ENCODE measurements around the gene BCR.

BCR gene

DNA sequence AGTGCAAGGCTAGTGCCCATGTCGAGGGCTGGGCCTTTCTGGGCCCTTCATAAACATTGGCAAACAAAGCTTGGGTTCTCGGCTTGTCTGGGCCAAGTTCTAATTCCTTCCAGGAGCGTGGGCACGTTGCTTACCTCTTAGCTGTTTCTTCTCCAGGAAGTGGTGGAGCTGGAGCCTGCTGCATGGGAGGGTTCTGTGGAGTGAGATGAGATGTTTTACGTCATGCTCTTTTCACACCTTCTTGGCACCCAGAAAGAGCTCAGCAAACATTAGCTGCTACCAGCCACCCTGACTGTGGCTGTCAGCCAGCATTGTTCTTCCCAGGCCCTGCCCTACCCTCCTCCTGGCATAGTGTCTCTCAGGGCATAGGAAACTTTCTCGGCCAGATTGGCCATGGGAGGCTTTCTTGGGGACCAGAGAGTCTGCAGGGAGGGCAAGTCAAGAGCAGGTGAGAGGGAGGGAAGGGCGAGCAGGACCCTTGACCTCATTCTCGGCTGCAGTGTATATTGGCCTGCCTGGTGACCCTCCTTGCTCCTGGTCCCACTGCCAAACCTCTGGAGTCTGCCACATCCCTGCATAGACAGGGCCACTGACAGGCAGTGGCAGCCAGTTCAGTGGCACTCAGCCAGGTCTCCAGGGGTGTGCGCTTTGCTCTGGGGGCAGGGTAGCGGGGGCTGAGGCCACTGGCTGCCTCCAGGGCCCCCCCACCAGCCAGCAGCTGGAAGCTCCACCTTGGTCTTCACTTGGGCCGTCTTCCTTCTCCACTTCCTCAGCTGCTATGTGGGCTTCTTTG lies 98.8 kb downstream of the BCR start:
- TF ChIP-seq, protein P1, sequence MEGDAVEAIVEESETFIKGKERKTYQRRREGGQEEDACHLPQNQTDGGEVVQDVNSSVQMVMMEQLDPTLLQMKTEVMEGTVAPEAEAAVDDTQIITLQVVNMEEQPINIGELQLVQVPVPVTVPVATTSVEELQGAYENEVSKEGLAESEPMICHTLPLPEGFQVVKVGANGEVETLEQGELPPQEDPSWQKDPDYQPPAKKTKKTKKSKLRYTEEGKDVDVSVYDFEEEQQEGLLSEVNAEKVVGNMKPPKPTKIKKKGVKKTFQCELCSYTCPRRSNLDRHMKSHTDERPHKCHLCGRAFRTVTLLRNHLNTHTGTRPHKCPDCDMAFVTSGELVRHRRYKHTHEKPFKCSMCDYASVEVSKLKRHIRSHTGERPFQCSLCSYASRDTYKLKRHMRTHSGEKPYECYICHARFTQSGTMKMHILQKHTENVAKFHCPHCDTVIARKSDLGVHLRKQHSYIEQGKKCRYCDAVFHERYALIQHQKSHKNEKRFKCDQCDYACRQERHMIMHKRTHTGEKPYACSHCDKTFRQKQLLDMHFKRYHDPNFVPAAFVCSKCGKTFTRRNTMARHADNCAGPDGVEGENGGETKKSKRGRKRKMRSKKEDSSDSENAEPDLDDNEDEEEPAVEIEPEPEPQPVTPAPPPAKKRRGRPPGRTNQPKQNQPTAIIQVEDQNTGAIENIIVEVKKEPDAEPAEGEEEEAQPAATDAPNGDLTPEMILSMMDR (IDR thresholded peaks at IDR 0.05; ENCODE audit: low read depth, low read length, missing control alignments): no peak
- in situ Hi-C loops (cut with HindIII; ENCODE audit: low sequenced_read_pairs): loop anchor here (5.0 kb wide), 1 partner anchor 92 kb away; no protein-coding TSS in a partner anchor
- no peak overlapping the region for H3K4me3 ChIP-seq (ENCODE audit: low read depth, low read length)
- no peak for DNase-seq (ENCODE audit: low read depth)

DNA sequence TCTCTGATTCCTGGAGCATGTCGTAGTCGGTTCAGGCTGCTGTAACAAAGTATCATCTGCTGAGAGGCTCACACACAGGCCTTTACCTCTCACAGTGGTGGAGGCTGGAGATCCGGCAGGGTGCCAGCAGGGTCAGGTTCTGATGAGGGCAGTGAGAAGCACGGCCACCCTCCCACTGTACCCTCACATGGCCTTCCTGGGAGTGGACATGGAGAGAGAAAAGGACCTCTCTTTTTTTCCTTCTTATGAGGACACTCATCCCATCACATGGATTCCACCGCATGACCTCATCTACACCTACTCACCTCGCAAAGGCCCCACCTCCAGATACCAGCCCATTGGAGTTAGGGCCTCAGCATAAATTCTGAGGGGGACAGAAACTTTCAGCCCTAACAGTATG lies 99.5 kb downstream of the BCR start:
- TF ChIP-seq, protein P1 (IDR thresholded peaks at IDR 0.05; ENCODE audit: low read depth, low read length, missing control alignments): no peak
- DNase-seq (ENCODE audit: low read depth): no peak
- in situ Hi-C loops (cut with HindIII; ENCODE audit: low sequenced_read_pairs): loop anchor here (5.0 kb wide), 1 partner anchor 92 kb away; no protein-coding TSS in a partner anchor

DNA sequence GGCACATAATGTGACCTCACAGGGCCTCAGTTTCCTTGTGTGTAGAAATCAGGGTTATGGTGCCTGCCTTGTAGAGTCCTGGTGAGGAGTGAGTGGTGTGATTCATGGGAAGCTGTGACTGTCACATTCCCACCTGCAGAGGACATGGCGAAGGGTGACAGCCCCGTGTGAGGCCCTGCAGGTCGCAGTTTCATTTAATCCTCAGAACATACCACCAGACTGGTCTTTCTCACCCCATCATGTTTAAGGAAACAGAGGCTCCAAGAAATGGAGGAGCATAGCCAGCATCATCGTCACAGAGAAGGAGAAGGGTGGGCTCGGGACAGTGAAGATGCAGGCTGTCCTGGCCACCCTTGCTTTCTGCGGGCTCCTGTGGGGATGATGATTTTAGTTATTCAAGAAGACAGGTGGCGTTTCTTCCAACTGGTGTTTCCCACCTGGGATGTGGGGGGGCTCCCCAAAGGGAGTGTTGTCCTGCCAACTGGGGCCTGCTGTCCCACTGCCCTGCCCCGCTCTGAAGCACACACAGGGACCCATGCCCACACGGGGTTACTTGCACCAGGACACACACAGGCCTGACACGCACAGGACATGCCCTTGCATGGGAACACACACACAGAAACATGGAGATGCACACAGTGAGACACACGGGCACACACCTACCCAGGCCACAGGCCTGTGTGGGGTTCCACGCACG lies 100.2 kb downstream of the BCR start:
- H3K4me3 ChIP-seq (ENCODE audit: low read depth, low read length): no peak overlapping the region
- DNase-seq (ENCODE audit: low read depth): no peak
- TF ChIP-seq, protein P1 (IDR thresholded peaks at IDR 0.05; ENCODE audit: low read depth, low read length, missing control alignments): no peak
- in situ Hi-C loops (cut with HindIII; ENCODE audit: low sequenced_read_pairs): no loop called here

More for the DNA sequence above, 99.5 kb downstream of the BCR start:
- H3K4me3 ChIP-seq (ENCODE audit: low read depth, low read length): no peak overlapping the region

DNA sequence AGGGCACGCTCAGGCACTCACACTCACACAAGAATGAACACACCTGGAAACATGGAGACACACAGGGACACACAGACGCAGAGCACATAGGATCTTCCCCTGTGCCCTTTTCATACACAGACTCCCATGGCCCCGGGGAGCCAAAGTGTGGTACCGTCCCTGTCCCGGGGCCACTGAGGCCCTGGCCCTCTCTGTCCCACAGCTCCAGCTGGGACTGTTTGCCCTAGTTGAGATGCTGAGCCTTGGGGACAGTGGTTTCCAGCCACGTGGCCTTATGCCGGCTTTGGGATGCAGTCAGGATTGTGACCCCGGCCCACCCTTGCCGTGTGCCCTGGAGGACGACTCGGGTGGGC lies 100.7 kb downstream of the BCR start:
- no peak overlapping the region for H3K4me3 ChIP-seq (ENCODE audit: low read depth, low read length)
- in situ Hi-C loops (cut with HindIII; ENCODE audit: low sequenced_read_pairs): no loop called here
- TF ChIP-seq, protein P1 (IDR thresholded peaks at IDR 0.05; ENCODE audit: low read depth, low read length, missing control alignments): no peak
- no peak for DNase-seq (ENCODE audit: low read depth)

DNA sequence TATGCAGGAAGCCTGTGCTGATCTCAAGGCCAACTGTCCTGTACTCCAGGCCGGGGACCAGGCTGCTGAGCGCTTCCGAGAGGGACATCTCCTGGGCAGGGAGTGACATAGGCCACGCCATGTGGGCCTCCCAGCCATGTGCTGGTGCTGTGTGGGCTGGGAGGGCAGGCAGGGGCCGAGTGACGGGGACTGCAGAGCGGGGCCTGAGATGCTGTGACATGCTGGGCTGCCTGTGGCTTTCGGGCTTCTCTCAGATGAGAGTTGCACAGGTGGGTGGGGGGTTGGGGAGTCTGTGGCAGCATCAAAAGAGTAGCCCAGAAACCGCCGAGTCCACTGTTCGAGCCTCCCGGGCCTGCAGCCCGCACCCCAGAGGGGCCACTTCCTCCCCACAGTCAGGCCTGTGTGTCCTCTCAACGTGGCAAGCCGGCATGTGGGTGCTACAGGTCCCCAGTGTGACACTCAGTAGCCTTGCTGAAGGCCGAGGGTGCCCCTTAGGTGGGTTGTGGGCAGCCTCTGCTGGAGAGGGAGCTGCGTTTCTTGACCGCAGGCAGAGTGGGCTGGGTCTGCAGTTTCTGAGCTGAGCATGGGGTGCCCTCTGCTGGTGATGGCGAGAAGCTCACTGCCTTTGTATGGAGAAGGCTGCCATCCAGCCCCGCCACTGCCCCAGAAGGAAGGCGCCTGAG lies 101.2 kb downstream of the BCR start:
- TF ChIP-seq, protein P1 (IDR thresholded peaks at IDR 0.05; ENCODE audit: low read depth, low read length, missing control alignments): peak; percentile 87
- in situ Hi-C loops (cut with HindIII; ENCODE audit: low sequenced_read_pairs): no loop called here
- peak; percentile 58 for DNase-seq (ENCODE audit: low read depth)
- no peak overlapping the region for H3K4me3 ChIP-seq (ENCODE audit: low read depth, low read length)

DNA sequence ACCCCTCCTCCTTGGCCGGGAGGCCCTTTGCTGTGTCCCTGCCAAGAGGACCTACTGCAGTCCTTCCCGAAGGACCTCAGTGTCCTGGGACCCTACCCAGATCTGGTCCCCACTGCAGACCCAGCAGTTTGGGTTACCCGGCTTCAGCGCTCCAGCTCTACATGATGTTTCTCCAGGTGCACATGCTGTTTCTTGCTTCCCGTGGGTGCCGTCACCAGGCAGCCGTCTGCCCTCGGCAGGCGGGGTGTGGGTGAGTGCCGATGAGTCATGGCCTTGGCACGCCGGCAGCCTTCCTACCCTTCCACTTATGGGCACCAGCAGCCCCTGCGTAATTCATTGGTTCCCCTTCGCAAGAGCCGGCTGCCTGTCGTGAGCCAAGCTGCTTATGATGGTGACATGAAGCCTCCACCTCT lies 101.8 kb downstream of the BCR start:
- TF ChIP-seq, protein P1 (IDR thresholded peaks at IDR 0.05; ENCODE audit: low read depth, low read length, missing control alignments): no peak
- DNase-seq (ENCODE audit: low read depth): no peak
- in situ Hi-C loops (cut with HindIII; ENCODE audit: low sequenced_read_pairs): no loop called here
- no peak overlapping the region for H3K4me3 ChIP-seq (ENCODE audit: low read depth, low read length)

All from astrocyte of the cerebellum (primary cell).